Measurements from ENCODE around the gene SLC25A10.

DNA sequence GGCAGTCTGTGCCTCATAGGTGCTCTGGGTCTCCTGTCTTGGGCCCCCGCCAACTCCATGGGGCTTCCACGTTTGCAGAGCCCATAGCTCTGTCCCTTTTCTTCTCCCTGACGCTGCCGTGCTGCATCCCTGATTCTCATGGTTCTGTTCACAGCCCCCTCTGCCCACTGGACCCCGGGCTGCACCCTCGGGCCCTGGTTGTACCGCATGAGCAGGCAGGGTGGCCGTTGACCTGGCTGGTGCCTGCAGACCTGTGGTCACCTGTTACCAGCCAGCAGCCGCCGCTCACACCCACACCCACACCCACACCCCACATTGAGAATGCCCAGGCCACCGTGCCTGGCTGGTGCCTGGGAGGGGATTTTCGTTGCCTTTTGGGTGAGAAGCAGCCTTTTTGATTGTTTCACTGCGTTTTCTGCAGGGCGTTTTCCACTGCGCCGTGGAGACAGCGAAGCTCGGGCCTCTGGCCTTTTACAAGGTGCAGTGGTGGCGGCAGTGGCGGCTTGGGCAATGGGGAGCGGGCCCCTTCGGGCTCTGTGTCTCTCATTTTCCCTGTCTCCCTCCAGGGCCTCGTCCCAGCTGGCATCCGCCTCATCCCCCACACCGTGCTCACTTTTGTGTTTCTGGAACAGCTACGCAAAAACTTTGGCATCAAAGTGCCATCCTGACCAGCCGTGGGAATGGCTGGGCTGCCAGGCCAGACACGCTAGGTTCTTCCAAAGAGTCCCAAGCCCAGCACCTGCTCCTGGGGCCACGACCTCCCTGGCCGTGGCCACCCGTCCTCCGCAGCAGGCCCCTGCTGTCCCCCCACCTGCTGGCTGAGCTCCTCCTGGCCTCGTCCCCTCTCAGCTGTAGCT lies 7.6 kb downstream of the SLC25A10 start:
- TF ChIP-seq YY1 (IDR thresholded peaks at IDR 0.05; ENCODE audit: low read depth): no peak
- TF ChIP-seq TAF1 (IDR thresholded peaks at IDR 0.05; ENCODE audit: low read depth): no peak
- no peak for TF ChIP-seq EP300 (IDR thresholded peaks at IDR 0.05; ENCODE audit: borderline replicate concordance)
- TF ChIP-seq, protein P1, sequence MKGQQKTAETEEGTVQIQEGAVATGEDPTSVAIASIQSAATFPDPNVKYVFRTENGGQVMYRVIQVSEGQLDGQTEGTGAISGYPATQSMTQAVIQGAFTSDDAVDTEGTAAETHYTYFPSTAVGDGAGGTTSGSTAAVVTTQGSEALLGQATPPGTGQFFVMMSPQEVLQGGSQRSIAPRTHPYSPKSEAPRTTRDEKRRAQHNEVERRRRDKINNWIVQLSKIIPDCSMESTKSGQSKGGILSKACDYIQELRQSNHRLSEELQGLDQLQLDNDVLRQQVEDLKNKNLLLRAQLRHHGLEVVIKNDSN (IDR thresholded peaks at IDR 0.05): no peak
- TF ChIP-seq, protein P2, sequence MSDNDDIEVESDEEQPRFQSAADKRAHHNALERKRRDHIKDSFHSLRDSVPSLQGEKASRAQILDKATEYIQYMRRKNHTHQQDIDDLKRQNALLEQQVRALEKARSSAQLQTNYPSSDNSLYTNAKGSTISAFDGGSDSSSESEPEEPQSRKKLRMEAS (IDR thresholded peaks at IDR 0.05): no peak
- no peak for TF ChIP-seq TCF12 (IDR thresholded peaks at IDR 0.05; ENCODE audit: low read depth)
- no peak for TF ChIP-seq CEBPB (IDR thresholded peaks at IDR 0.05)

Measured in Ishikawa (cell line).